Activated CD8-positive, alpha-beta memory T cell treated with anti-CD3 and anti-CD28 coated beads, Interleukin-2, amount 50 U/mL, for 4 hours (primary cell): ENCODE results near the gene PXK.

ENCODE experiments used
- DNase-seq: peaks from one replicate; pipeline ENCODE4 v3.0.0-alpha.2; 2020

The PXK gene

GRCh38 chr3:58349792-58350626 lies 17.3 kb downstream of the PXK start:
- no peak for DNase-seq

GRCh38 chr3:58350627-58351013 lies 17.9 kb downstream of the PXK start:
- DNase-seq = no peak

- DNase-seq = no peak
These were observed 19.2 kb downstream of the PXK start for GRCh38 chr3:58351920-58352319.

GRCh38 chr3:58352626-58353025 lies 19.9 kb downstream of the PXK start:
- DNase-seq = no peak

GRCh38 chr3:58353722-58354553 lies 21.2 kb downstream of the PXK start:
- DNase-seq = peak; percentile 20

- no peak for DNase-seq
These were observed 22.5 kb downstream of the PXK start for GRCh38 chr3:58355179-58355578.

GRCh38 chr3:58356054-58356453 lies 23.4 kb downstream of the PXK start:
- no peak for DNase-seq

- DNase-seq = no peak
These were observed 24.7 kb downstream of the PXK start for GRCh38 chr3:58357402-58357801.

GRCh38 chr3:58358092-58358491 lies 25.4 kb downstream of the PXK start:
- no peak for DNase-seq

- DNase-seq = no peak
These were observed 26.1 kb downstream of the PXK start for GRCh38 chr3:58358808-58359207.

GRCh38 chr3:58359621-58360020 lies 26.9 kb downstream of the PXK start:
- no peak for DNase-seq

- DNase-seq = no peak
These were observed 29.2 kb downstream of the PXK start for GRCh38 chr3:58361866-58362265.

GRCh38 chr3:58366699-58367098 lies 34.0 kb downstream of the PXK start:
- DNase-seq = no peak

- no peak for DNase-seq
These were observed 36.3 kb downstream of the PXK start for GRCh38 chr3:58369038-58369437.

- DNase-seq = no peak
These were observed 37.2 kb downstream of the PXK start for GRCh38 chr3:58369876-58370275.

- DNase-seq = no peak
These were observed 37.7 kb downstream of the PXK start for GRCh38 chr3:58370407-58370806.

GRCh38 chr3:58371754-58372153 lies 39.1 kb downstream of the PXK start:
- DNase-seq = no peak

GRCh38 chr3:58375254-58375653 lies 42.6 kb downstream of the PXK start:
- no peak for DNase-seq

- DNase-seq = no peak
These were observed 44.5 kb downstream of the PXK start for GRCh38 chr3:58377168-58377567.

GRCh38 chr3:58377750-58378149 lies 45.1 kb downstream of the PXK start:
- no peak for DNase-seq

GRCh38 chr3:58379351-58380073 lies 46.8 kb downstream of the PXK start:
- DNase-seq = no peak

- no peak for DNase-seq
These were observed 50.8 kb downstream of the PXK start for GRCh38 chr3:58383476-58383875.

GRCh38 chr3:58383904-58384303 lies 51.2 kb downstream of the PXK start:
- DNase-seq = no peak
